NOMO-1 treated with DMSO at 0.1 percent for 48 hours (cell line): Measurements from ENCODE around the gene EOGT.
A peak's percentile ranks its signal among the peaks of the same experiment; 100 is the strongest.

ENCODE experiments used
- DNase-seq: peaks from one replicate; lab custom pipeline; 2025; ENCODE audit not compliant: unreplicated experiment; lab: John Stamatoyannopoulos, UW

The EOGT gene

DNA sequence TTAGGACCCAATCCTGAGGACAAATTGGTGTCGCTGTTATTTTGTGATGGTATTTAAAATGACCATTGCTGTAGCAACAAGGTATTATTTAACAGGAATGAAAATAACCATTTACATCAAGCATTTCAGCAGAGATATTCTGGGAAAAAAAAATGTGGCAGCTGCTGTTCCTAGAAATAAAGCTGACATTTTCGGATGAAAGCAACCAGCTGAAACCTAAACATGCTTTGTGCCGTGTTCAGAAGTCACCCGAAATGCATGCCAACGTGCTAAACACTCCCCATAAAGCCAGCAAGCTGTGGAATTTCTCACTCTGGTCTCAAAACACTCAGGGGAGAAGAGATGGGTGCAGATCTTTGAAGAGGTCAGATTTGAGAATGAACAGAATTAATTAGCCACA lies 49.6 kb downstream of the EOGT start:
- no peak for DNase-seq

GRCh38 chr3:68963376-68963775 lies 50.1 kb downstream of the EOGT start:
- no peak for DNase-seq

DNA sequence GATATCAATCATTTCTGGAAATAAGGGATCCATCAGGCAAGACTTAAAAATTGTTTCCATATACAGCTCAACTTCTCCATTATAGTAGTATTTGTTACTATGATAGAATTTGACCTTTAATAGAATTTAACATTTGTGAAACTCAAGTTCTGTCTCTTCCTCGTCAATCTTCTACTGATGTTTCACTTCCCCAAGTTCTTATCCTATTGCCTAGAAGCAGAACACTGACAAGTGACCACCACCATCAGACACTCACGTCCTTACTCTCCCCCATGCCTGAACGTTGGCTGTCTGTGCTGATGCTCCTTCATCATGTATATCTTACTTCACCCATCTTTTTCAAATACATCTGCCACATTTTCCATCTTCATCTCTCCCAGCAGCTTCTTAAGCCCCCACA lies 54.6 kb downstream of the EOGT start:
- peak; percentile 0 for DNase-seq

DNA sequence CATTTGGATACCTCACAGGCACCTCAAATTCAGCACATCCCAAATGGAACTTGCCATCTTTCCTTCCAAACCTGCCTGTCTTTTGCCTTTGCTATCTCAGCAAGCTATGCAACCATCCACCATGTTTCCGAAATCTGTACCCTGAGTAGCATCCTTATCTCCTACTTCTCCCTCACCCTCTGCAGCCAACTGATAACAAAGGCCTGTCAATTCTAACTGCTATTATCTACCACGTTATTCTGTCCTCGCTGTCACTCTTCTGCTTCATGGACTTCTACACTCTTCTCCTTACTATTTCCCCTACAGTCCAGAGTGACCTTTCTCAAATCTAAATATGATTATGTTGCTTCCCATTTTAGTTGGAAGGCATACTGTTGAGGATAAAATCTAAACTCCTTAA lies 55.6 kb downstream of the EOGT start:
- DNase-seq: no peak

GRCh38 chr3:68953816-68954444 lies 59.6 kb downstream of the EOGT start:
- peak; percentile 53 for DNase-seq

- no peak for DNase-seq
Observed at GRCh38 chr3:68945225-68945624, 68.3 kb downstream of the EOGT start.

DNA sequence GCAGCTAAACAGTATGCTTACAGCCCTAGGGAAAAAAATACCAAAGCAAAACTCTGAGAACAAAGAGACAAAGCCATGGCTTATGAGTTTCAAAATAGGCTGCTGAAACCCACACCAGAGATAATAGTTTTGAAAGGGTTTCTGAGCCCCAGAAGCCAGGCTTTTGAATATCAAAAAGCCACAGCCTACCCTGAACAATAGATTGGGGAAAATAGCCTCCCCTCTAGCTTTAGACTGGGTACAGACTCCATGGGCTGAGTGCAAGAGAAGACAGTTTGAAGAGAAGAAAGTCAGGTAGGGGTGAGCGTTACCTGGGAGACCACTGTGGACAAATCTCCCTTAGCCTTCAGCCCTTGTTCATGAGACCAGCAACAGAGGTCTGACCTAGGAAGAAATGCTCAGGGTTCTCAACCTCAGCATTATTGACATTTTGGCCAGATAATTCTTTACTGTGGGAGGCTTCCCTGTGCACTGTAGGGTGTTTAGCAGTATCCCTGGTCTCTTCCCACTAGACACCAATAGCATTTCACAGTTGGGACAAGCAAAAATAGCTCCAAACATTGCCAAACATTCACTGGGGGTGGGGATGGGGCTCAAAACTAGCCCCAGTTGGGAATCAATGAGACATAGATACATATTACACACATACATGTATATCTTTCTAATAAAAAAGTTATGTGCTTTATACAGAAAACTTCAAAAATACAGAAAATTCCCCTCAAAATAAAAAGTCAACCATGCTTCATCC lies 69.6 kb downstream of the EOGT start:
- no peak for DNase-seq

- DNase-seq: no peak
Observed at GRCh38 chr3:68941055-68941454, 72.4 kb downstream of the EOGT start.

GRCh38 chr3:68936856-68937255 lies 76.6 kb downstream of the EOGT start:
- no peak for DNase-seq

- no peak for DNase-seq
Observed at GRCh38 chr3:68935778-68936177, 77.7 kb downstream of the EOGT start.

DNA sequence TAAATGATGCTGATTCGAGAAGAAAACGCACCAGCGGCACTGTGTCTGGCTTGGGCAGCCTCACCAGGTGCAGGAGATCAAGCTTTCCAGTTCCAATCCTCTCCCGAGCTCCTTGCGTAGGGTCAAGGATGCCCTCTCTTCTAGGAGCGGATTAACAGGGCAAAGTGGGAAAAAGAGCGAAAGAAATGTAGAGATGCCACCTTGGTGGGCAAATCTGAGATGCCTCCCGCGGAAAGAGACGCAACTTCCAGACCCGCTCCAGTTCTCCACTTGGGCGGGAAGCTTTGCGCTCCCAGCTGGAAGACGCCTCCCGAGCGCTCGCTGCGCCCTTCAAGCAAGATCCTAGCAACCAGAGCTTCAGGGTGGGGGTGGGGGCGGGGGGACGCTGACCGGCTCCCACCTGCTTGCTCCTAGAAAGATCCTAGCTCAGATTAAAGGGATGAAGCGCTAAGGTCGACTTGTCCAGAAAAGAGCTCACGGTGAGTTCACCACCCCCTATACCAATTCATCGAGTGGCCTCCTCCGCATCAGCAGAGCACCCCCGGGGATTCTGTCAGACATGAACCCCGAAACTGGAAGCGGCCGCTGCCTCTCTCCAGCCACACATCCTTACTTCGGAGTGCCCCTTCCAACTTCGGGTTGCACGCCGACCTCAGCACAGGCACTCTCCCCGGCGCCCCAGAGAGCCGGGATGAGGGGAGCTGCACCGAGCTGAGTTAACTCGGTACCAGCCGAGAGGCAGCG lies 81.9 kb downstream of the EOGT start:
- DNase-seq: no peak
